CD14-positive monocyte (primary cell): ENCODE results near the gene SZT2. TPM values are rescaled to one million over a fixed set of nuclear protein-coding genes. Genes with fewer than 3 reads are reported as not detected.
A peak's percentile ranks its signal among the peaks of the same experiment; 100 is the strongest.

Experiments
- DNase-seq, 3 donors: peaks; one replicate each; pipeline ENCODE4 v3.0.0-alpha.2; 2011 to 2022
- H2AFZ ChIP-seq: 2 replicates; pipeline ENCODE4 v1.6.0; 2012; ENCODE audit warnings: mild to moderate bottlenecking, low read depth, low read length, inconsistent platforms; ENCODE audit not compliant: insufficient read depth, poor library complexity, severe bottlenecking
- H3K27ac ChIP-seq, 2 donors: 1 replicate in 1 of 2; 2 replicates in 1 of 2; pipeline ENCODE4 v1.5.1; 2012 to 2013; ENCODE audit warnings: low read length in 2 of 2, control low read depth in 1 of 2, inconsistent platforms in 1 of 2, low read depth in 1 of 2, mild to moderate bottlenecking in 1 of 2
- H3K27me3 ChIP-seq, 2 donors: one replicate each; pipeline versions ENCODE4 v1.6.0 to v1.6.1; 2011 to 2013; ENCODE audit warnings: low read length in 2 of 2; ENCODE audit not compliant: control insufficient read depth in 2 of 2, insufficient read depth in 2 of 2
- H3K36me3 ChIP-seq, 2 donors: replicated peaks in 1 of 2; 1 replicate in 1 of 2; 2 replicates in 1 of 2; pipeline versions ENCODE4 v1.5.1 to v1.6.1; 2012 to 2013; ENCODE audit warnings: low read length in 2 of 2, control low read depth in 1 of 2, inconsistent platforms in 1 of 2, mild to moderate bottlenecking in 1 of 2; ENCODE audit not compliant: insufficient read depth in 2 of 2, control insufficient read depth in 1 of 2
- H3K4me1 ChIP-seq, 2 donors: 1 replicate in 1 of 2; 2 replicates in 1 of 2; pipeline versions ENCODE4 v1.5.1 to v1.6.1; 2012 to 2013; ENCODE audit warnings: low read length in 2 of 2, control low read depth in 1 of 2, inconsistent platforms in 1 of 2, mild to moderate bottlenecking in 1 of 2, moderate library complexity in 1 of 2; ENCODE audit not compliant: insufficient read depth in 2 of 2, control insufficient read depth in 1 of 2
- H3K4me2 ChIP-seq: replicated peaks from 2 replicates; pipeline ENCODE3; 2012; ENCODE audit warnings: low read length, moderate library complexity, mild to moderate bottlenecking; ENCODE audit not compliant: poor library complexity, severe bottlenecking; ENCODE audit errors: extremely low read depth
- H3K4me3 ChIP-seq, 3 experiments: fragments of 200-600 bp in 1 of 3; sonication (generic) in 1 of 3; replicated peaks in 1 of 3; 1 replicate in 2 of 3; 2 replicates in 1 of 3; pipeline ENCODE4 v1.5.1; 2011 to 2013; ENCODE audit warnings: low read length in 3 of 3, mild to moderate bottlenecking in 3 of 3, control low read depth in 2 of 3, low read depth in 2 of 3, inconsistent platforms in 1 of 3, moderate library complexity in 1 of 3
- H3K79me2 ChIP-seq: 2 replicates; pipeline ENCODE4 v1.6.0; 2012; ENCODE audit warnings: mild to moderate bottlenecking, control low read depth, inconsistent platforms, low read length, moderate library complexity; ENCODE audit not compliant: insufficient read depth
- H3K9ac ChIP-seq: 2 replicates; pipeline ENCODE4 v1.6.0; 2017; ENCODE audit warnings: low read length, mild to moderate bottlenecking; ENCODE audit not compliant: insufficient read depth, poor library complexity, severe bottlenecking
- H3K9me3 ChIP-seq, 2 donors: replicated peaks in 1 of 2; 1 replicate in 1 of 2; 2 replicates in 1 of 2; pipeline versions ENCODE4 v1.5.1 to v1.6.1; 2012 to 2013; ENCODE audit warnings: low read length in 2 of 2, control low read depth in 1 of 2; ENCODE audit not compliant: control insufficient read depth in 1 of 2, insufficient read depth in 1 of 2
- H4K20me1 ChIP-seq: 2 replicates; pipeline ENCODE4 v1.6.0; 2012; ENCODE audit warnings: mild to moderate bottlenecking, low read length, control low read depth, moderate library complexity; ENCODE audit not compliant: insufficient read depth
- H3K27ac Mint-ChIP-seq, 7 donors: one replicate each; pipeline ENCODE4 v1.8.0; 2020; ENCODE audit warnings: mild to moderate bottlenecking in 7 of 7, mixed read lengths in 7 of 7, moderate library complexity in 6 of 7, inconsistent platforms in 2 of 7
- H3K27me3 Mint-ChIP-seq, 3 donors: one replicate each; pipeline ENCODE4 v1.8.0; 2021 to 2022; ENCODE audit warnings: low read depth in 3 of 3, mild to moderate bottlenecking in 3 of 3, mixed read lengths in 3 of 3, moderate library complexity in 3 of 3, inconsistent platforms in 1 of 3
- H3K36me3 Mint-ChIP-seq, 2 donors: one replicate each; pipeline ENCODE4 v1.8.0; 2020; ENCODE audit warnings: mixed read lengths in 2 of 2, inconsistent platforms in 1 of 2, mild to moderate bottlenecking in 1 of 2
- H3K4me1 Mint-ChIP-seq: one replicate; pipeline ENCODE4 v1.8.0; 2020; ENCODE audit warnings: mild to moderate bottlenecking, mixed read lengths
- H3K4me3 Mint-ChIP-seq, 2 donors: one replicate each; pipeline ENCODE4 v1.8.0; 2020; ENCODE audit warnings: mild to moderate bottlenecking in 2 of 2, mixed read lengths in 2 of 2, moderate library complexity in 1 of 2
- H3K9me3 Mint-ChIP-seq, 7 donors: one replicate each; pipeline ENCODE4 v1.8.0; 2020 to 2022; ENCODE audit warnings: mixed read lengths in 7 of 7, mild to moderate bottlenecking in 6 of 7, moderate library complexity in 6 of 7, inconsistent platforms in 2 of 7
- WGBS: methylation state at CpG from one replicate; pipeline ENCODE4 v1.1.5; 2013; ENCODE audit warnings: missing lambda C conversion rate; ENCODE audit not compliant: insufficient coverage; 5-methylcytosine and 5-hydroxymethylcytosine counted together
- intact Hi-C, 2 donors: fragments of 100-400 bp; cut with micrococcal nuclease; formaldehyde crosslinking; loops; one replicate each; pipeline versions ENCODE4 v1.15.0 to v1.15.1; 2023
- polyA plus RNA-seq, 3 donors: library from polyadenylated mRNA; depleted of rRNA in 1 of 3; unstranded in 2 of 3; stranded (reverse) in 1 of 3; fragments of 300-500 nt in 2 of 3; fragments of >200 nt in 1 of 3; fragmentation: Illumina TruSeq in 2 of 3; gene quantifications; 1 replicate in 2 of 3; 2 replicates in 1 of 3; pipeline ENCODE4 v1.2.3, GENCODE V29; 2012 to 2021
- TF ChIP-seq, protein P1 (sequence below): fragments of 200-600 bp; IDR thresholded peaks from one replicate; pipeline ENCODE4 v1.8.0; 2022; ENCODE audit warnings: antibody characterized with exemption, mild to moderate bottlenecking

The SZT2 gene
- polyA plus RNA-seq, 3 donors: 2.4 to 29.9 (median 2.6) TPM

DNA sequence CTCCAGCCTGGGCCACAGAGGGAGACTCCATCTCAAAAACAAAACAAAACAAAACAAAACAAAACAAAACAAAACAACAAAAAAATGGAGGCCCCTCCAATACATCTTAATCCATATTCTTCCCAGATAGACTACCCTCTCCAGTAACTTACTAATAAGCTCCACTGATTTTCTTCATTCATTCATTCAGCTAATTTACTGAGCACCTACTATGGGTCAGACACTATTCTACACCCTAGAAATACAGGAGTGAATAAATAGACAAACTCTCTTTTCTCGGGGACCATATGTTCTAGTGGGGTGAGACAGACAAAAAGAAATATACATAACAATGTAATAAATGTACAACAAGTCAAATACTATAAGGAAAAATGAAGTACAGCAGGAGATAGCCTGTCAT lies 38.7 kb upstream of the SZT2 start:
- H4K20me1 ChIP-seq: no peaks in the 10 kb centered on the region
- no peaks in the 10 kb centered on the region for H3K9me3 Mint-ChIP-seq
- peak overlapping the region in 1 of 7 donors; percentile 7 for H3K27ac Mint-ChIP-seq
- H3K9ac ChIP-seq: no peak overlapping the region
- no peaks in the 10 kb centered on the region for H3K27me3 ChIP-seq
- peaks cover 4% of the 10 kb centered on the region in 2 donors for H3K36me3 Mint-ChIP-seq
- H3K4me1 ChIP-seq: no peaks in the 10 kb centered on the region
- WGBS: no CpG with 5 or more reads among the region's 1 CpG
- no peaks in the 10 kb centered on the region for H3K36me3 ChIP-seq
- no peak overlapping the region for H3K4me3 Mint-ChIP-seq
- DNase-seq: no peak
- no peak overlapping the region for H2AFZ ChIP-seq
- intact Hi-C loops: loop anchor here in 1 of 2 donors (5.0 kb wide), 1 partner anchor 36 kb away; the partner anchor contains the start of genes MED8 and SZT2
- H3K4me3 ChIP-seq: no peak overlapping the region
- TF ChIP-seq, protein P1, sequence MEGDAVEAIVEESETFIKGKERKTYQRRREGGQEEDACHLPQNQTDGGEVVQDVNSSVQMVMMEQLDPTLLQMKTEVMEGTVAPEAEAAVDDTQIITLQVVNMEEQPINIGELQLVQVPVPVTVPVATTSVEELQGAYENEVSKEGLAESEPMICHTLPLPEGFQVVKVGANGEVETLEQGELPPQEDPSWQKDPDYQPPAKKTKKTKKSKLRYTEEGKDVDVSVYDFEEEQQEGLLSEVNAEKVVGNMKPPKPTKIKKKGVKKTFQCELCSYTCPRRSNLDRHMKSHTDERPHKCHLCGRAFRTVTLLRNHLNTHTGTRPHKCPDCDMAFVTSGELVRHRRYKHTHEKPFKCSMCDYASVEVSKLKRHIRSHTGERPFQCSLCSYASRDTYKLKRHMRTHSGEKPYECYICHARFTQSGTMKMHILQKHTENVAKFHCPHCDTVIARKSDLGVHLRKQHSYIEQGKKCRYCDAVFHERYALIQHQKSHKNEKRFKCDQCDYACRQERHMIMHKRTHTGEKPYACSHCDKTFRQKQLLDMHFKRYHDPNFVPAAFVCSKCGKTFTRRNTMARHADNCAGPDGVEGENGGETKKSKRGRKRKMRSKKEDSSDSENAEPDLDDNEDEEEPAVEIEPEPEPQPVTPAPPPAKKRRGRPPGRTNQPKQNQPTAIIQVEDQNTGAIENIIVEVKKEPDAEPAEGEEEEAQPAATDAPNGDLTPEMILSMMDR: no peak
- H3K79me2 ChIP-seq: no peaks in the 10 kb centered on the region
- H3K4me2 ChIP-seq: no peak overlapping the region
- H3K9me3 ChIP-seq: no peaks in the 10 kb centered on the region
- H3K27me3 Mint-ChIP-seq: peaks cover 2 to 5% (median 2%) of the 10 kb centered on the region in 3 donors
- peaks cover 16% of the 10 kb centered on the region for H3K4me1 Mint-ChIP-seq
- no peak overlapping the region for H3K27ac ChIP-seq

DNA sequence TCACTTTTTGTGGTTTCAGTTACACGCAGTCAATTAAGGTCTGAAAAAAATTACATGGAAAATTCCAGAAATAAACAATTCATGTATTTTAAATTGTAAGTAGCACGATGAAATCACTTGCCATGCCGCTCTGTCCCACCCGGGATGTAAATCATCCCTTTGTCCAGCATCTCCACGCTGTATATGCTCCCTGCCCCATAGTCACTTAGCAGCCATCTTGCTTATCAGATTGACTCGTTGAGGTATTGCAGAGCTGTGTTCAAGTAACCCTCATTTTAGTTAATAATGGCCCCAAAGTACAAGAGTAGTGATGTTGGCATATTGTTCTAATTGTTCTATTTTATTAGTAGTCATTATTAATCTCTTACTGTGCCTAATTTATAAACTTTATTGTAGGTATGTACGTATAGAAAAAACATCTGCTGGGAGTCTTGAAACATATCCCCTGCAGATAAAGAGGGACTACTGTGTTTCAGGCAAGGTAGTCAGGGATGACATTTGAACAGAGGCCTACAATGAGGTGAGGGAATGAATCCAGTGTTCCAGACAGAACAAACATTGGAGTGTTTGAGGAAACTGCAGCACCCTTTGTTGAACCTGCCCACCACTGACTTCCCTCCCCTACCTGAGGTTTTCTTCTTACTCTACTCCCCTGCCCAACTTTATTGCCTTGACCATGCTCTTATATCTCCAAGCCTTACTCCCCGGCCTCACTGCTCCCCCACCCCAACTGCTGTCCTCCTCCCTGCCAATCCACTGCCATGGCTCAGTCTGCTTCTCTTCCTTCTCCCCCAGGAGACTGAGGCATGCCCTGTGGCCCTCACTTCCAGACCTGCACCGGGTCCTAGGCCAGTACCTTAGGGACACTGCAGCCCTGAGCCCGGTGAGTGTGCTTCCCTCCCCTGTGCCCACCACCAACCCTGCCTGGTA lies 38.0 kb upstream of the SZT2 start:
- 89% methylated on average over 7 of the region's 10 CpGs for WGBS
- no peak overlapping the region for H3K4me3 Mint-ChIP-seq
- H3K9me3 Mint-ChIP-seq: no peaks in the 10 kb centered on the region
- Histone ChIP-seq H3K4me2 (no peak overlapping the region), H3K36me3 (no peaks in the 10 kb centered on the region), H3K79me2 (no peaks in the 10 kb centered on the region), H3K4me1 (no peaks in the 10 kb centered on the region), H3K27me3 (no peaks in the 10 kb centered on the region), H3K9ac (no peak overlapping the region), H4K20me1 (no peaks in the 10 kb centered on the region), H2AFZ (no peak overlapping the region), H3K9me3 (no peaks in the 10 kb centered on the region), H3K4me3 (no peak overlapping the region), H3K27ac (no peak overlapping the region)
- H3K27ac Mint-ChIP-seq: peak overlapping the region in 1 of 7 donors; percentile 7
- H3K4me1 Mint-ChIP-seq: peaks cover 16% of the 10 kb centered on the region
- TF ChIP-seq, protein P1: no peak
- peaks cover 2 to 5% (median 2%) of the 10 kb centered on the region in 3 donors for H3K27me3 Mint-ChIP-seq
- H3K36me3 Mint-ChIP-seq: peaks cover 4% of the 10 kb centered on the region in 2 donors
- no peak for DNase-seq
- intact Hi-C loops: loop anchor here in 1 of 2 donors (5.0 kb wide), 1 partner anchor 36 kb away; the partner anchor contains the start of genes MED8 and SZT2
